GM19452 (cell line): ENCODE results near the gene WASF3.
"Not testable (repeated sequence)": the region's sequence is repeated elsewhere in the genome, so short reads cannot be mapped to it uniquely, and the experiment has no call there.

Experiments
- ATAC-seq: cut with Tn5 transposase; IDR thresholded peaks from one replicate; pipeline ENCODE4 v1.9.1; 2021; ENCODE audit not compliant: unreplicated experiment

WASF3 gene

DNA sequence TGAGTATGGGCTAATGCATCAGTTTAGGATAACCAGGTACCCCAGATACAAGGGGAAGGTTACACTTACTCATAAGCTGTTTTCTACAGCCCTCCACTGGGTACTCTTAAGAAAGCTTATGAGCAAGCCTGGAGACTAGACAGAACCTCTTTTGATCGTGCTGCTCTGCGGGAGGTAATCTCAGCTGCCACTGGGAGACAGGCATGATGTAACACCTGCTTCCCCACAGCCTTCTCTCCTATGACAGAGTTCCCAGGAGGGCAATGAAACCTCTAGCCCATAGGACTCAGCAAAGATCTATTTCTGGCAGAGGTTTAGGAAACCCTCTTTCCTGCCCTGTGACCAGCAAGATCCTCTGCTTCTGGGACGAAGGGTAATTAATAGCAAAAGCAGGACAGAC lies 65.6 kb downstream of the WASF3 start:
- no peak for ATAC-seq

GRCh38 chr13:26624572-26624971 lies 67.1 kb downstream of the WASF3 start:
- ATAC-seq, result no peak

- ATAC-seq, result no peak
Observed at GRCh38 chr13:26626271-26626670, 68.8 kb downstream of the WASF3 start.

- no peak for ATAC-seq
Observed at GRCh38 chr13:26628706-26629105, 71.2 kb downstream of the WASF3 start.

GRCh38 chr13:26629260-26629825 lies 71.9 kb downstream of the WASF3 start:
- no peak for ATAC-seq

- ATAC-seq, result not testable (repeated sequence)
Observed at GRCh38 chr13:26635634-26636033, 78.2 kb downstream of the WASF3 start.

DNA sequence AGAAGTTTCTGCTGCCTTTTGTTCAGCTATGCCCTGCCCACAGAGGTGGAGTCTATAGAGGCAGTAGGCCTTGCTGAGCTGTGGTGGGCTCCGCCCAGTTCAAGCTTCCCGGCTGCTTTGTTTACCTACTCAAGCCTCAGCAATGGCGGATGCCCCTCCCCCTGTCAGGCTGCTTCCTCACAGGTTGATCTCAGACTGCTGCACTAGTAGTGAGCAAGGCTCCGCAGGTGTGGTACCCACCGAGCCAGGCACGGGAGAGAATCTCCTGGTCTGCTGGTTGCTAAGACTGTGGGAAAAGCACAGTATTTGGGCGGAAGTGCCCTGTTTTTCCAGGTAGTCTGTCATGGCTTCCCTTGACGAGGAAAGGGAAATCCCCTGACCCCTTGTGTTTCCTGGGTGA lies 78.6 kb downstream of the WASF3 start:
- not testable (repeated sequence) for ATAC-seq

- ATAC-seq, result no peak
Observed at GRCh38 chr13:26646603-26647002, 89.1 kb downstream of the WASF3 start.

DNA sequence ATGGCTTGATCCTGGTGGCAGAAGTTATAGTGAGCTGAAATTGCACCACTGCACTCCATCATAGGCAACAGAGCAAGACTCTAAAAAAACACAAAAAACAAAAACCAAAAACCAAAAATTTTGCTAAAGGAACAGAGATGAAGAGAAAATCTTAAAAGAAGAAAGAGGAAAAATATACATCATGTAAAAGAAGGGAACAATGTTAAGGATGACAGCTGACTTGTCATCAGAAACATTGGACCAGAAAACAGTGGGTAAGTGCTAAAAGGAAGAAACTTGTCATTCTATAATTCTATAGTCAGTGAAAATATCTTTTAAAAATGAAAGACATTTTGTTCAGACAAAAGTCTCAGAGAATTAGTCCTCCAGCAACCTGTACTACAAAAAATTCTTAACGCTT lies 93.8 kb downstream of the WASF3 start:
- no peak for ATAC-seq

DNA sequence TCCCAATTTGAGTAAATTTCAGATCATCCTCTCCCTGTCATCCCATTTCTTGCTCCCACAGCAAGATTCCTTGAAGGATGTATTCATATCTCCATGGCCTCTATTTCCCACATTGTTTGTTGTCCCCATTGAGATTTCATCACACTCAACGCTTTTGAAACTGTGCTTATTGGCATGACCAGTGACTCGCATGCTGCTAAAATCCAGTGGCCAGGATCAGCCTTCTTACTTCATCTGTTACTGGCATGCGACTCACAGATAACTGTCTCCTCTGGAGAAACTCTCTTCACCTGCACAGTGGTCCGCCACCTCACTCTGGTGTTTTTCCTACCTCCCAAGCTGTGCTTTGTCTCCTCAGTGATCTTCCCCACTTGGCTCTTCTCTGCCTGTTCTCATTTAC lies 95.8 kb downstream of the WASF3 start:
- ATAC-seq, result no peak

DNA sequence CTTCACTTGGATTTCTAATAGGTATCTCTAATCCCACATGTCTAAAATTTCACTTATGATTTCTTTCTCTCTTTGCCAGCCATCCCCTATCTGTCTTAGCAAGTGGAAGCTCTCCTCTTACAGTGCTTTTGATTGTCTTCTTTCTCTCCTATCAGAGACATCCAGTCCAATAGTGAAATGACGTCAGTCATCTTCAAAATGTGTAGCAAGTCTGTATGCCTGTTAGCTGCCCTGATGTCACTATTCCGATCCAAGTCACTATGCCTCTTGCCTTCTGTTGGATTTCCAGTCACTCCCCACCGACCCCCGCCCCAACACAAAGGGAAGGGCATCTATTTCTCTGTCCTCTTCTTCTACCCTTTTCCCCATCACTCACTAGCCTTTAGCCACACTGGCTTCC lies 96.4 kb downstream of the WASF3 start:
- no peak for ATAC-seq

DNA sequence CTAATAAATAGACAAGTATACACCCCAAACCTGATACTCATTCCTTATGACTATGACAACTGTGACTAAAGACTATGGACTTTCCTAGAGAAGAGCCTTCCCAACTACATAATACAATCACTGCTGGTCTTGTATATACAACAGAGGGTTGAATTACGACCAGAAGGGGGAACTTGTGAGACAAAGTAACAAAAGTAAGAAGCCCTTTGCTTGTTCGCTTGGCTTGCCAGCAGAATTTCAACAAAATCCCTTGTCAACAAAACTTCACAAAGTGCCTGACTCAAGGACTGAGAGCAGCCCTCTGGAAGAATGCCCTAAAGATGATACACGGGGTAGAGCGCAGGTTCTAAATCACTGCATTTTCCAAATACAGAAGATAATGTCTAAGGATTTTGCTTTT lies 99.4 kb downstream of the WASF3 start:
- ATAC-seq, result no peak

GRCh38 chr13:26658448-26659385 lies 101.2 kb downstream of the WASF3 start:
- ATAC-seq, result no peak

- no peak for ATAC-seq
Observed at GRCh38 chr13:26660185-26660584, 102.7 kb downstream of the WASF3 start.

- ATAC-seq, result no peak
Observed at GRCh38 chr13:26660766-26661165, 103.3 kb downstream of the WASF3 start.

GRCh38 chr13:26663791-26664190 lies 106.3 kb downstream of the WASF3 start:
- ATAC-seq, result no peak

DNA sequence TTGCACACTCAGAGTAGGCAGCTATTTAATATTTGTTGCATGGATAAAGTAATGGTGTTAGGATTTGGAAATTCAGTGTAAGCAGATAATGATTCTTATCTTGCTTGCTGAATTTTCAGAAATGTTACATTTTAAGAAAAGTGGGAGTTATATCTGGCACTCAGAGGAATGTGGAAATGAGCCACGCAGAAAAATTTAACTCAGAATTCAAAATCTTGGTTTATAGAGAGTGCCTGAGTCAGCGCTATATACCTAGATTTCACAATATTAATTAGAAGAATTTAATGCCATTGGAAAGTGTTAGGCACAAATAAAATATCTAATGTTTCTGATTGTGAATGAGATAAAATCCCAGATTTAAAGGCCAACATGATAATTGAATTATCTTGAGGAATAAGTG lies 106.8 kb downstream of the WASF3 start:
- ATAC-seq, result no peak

DNA sequence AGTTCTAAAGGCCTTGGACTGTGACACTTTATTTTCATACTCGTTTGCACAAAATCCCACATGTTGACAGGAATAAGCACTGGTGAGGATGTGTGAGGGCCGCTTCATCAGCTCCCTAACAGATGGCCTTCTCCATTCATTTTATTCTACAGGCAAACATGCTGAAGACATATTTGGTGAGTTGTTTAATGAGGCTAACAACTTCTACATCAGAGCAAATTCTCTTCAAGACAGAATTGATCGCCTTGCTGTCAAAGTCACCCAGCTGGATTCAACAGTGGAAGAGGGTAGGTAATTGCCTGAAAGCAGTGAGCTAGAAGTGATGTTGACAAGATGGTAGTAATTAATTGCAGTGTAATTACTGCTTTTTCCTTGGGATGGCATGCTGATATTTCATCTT lies 107.4 kb downstream of the WASF3 start:
- no peak for ATAC-seq

DNA sequence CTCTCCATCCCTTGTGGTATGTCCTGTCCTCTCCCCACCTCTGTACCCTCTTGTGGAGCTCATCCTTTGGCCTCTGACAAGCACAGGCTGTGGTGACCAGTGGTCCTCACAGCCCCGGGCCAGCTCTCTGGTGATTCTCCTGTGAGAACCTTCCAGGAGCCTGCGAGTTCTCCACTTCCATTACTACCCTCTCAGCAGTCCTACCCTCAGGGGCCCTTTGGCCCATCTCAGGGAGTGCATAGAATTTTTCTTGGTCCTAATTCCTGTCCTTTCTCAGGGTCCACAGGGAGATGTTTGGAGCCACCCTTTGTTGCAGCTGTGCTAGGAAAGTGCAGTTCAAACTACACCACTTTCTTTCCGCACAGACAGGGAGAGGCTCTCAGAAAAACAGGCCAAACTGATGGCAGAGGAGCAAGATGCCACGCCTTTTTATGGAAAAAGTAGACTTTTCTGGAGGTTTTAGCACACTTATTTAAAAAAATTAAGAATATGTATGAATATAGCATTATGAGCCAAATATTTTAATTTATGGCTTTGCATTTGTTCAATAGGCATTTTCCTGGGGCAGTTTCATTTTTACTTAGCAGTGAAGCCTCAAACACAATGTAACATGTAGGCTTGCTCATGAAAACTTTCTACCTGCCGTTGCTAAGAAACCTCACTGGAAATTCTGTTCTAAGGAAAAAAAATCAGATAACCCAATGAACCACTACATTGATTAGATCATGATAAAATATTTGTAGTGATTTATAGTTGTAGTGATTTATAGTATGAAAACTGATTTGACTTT lies 111.1 kb downstream of the WASF3 start:
- ATAC-seq, result no peak

GRCh38 chr13:26673890-26674289 lies 116.4 kb downstream of the WASF3 start:
- ATAC-seq, result no peak

DNA sequence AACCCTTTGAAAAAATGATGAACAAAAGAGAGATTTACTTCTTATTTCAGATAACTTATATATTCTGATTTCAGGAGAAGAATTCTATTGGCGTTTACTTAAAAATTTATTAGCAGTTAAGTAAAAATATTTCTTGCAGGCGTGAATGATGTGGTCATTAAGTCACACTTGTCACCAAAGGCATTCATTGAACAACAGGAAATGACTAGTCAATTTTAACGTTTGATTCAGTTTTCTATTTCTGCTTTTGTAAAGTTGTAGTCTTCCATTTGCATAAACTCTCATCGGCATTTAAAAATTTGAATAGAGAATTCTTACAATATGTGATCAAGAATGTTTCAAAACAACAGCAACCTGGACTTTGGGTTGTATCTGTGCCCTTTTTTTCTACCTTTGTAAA lies 119.7 kb downstream of the WASF3 start:
- no peak for ATAC-seq

DNA sequence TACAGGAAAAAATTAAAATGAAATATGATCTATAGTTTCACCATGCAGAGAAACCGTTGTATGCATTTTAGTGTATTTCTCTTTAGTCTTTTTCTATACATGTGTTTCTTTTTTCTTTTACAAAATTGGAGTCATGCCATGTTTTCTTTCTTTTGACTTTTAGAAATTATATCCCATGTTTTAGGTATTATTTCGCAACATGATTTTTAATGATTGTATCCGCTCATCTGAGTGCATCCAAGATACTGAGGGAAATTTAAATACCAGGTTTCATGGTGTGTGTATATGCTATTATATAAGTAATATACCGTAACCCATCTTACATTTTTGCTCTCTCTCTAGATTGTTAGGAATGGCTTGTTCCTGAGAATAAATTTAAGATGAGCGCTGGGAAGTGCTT lies 120.8 kb downstream of the WASF3 start:
- no peak for ATAC-seq
